ENCODE data around the gene HRH2. TPM values are rescaled to one million over a fixed set of nuclear protein-coding genes. Genes with fewer than 3 reads are reported as not detected.

The HRH2 gene
- total and polyA plus RNA-seq, 8 donors = 0.58 to 44.6 (median 4.6) TPM

- Histone ChIP-seq H3K27me3 (peaks cover 0 to 62% (median 24%) of the 10 kb centered on the region in 3 donors), H3K4me3 (no peak overlapping the region), H3K36me3 (no peaks in the 10 kb centered on the region), H3K9me3 (peaks cover 0 to 5% (median 0%) of the 10 kb centered on the region in 4 donors), H3K27ac (no peak overlapping the region), H3K4me1 (no peaks in the 10 kb centered on the region)
- no peak for DNase-seq
- WGBS, 5 donors = 64 to 80% (median 71%) methylated on average over 3 of the region's 3 CpGs
- intact Hi-C loops (cut with DNase I; ENCODE audit: low total_unique reads) = no loop called here
- TF ChIP-seq CTCF (IDR thresholded peaks at IDR 0.05) = no peak
- TF ChIP-seq POLR2A (IDR thresholded peaks at IDR 0.05) = no peak
- TF ChIP-seq EP300 (IDR thresholded peaks at IDR 0.05) = no peak
- TF ChIP-seq POLR2AphosphoS5 (IDR thresholded peaks at IDR 0.05) = no peak
These were observed 87.3 kb downstream of the HRH2 start for GRCh38 chr5:175745210-175745609.

- no peak overlapping the region for H3K27ac ChIP-seq
- peak in 1 of 2 donors; percentile 11 for DNase-seq
- no peak for TF ChIP-seq EP300 (IDR thresholded peaks at IDR 0.05)
- no peak for TF ChIP-seq POLR2AphosphoS5 (IDR thresholded peaks at IDR 0.05)
- TF ChIP-seq CTCF (IDR thresholded peaks at IDR 0.05) = no peak
- no peak for TF ChIP-seq POLR2A (IDR thresholded peaks at IDR 0.05)
- peaks cover 0 to 5% (median 0%) of the 10 kb centered on the region in 4 donors for H3K9me3 ChIP-seq
- intact Hi-C loops (cut with DNase I; ENCODE audit: low total_unique reads) = no loop called here
- H3K27me3 ChIP-seq = peaks cover 0 to 61% (median 15%) of the 10 kb centered on the region in 3 donors
- H3K4me1 ChIP-seq = no peaks in the 10 kb centered on the region
- no peaks in the 10 kb centered on the region for H3K36me3 ChIP-seq
- no peak overlapping the region for H3K4me3 ChIP-seq
- 27 to 53% (median 34%) methylated on average over 2 of the region's 2 CpGs for WGBS, 5 donors
These were observed 89.0 kb downstream of the HRH2 start for GRCh38 chr5:175746851-175747250.

GRCh38 chr5:175747539-175748060 lies 89.7 kb downstream of the HRH2 start:
- H3K4me1 ChIP-seq = no peaks in the 10 kb centered on the region
- no peak for DNase-seq
- 51 to 67% (median 61%) methylated on average over 3 of the region's 3 CpGs for WGBS, 5 donors
- TF ChIP-seq EP300 (IDR thresholded peaks at IDR 0.05) = no peak
- no peak overlapping the region for H3K27ac ChIP-seq
- intact Hi-C loops (cut with DNase I; ENCODE audit: low total_unique reads) = no loop called here
- peaks cover 0 to 4% (median 0%) of the 10 kb centered on the region in 4 donors for H3K9me3 ChIP-seq
- no peak overlapping the region for H3K4me3 ChIP-seq
- peaks cover 0 to 59% (median 19%) of the 10 kb centered on the region in 3 donors for H3K27me3 ChIP-seq
- no peaks in the 10 kb centered on the region for H3K36me3 ChIP-seq

GRCh38 chr5:175748650-175749049 lies 90.8 kb downstream of the HRH2 start:
- no peak overlapping the region for H3K4me3 ChIP-seq
- 56 to 71% (median 67%) methylated on average over 3 of the region's 3 CpGs for WGBS, 5 donors
- H3K27ac ChIP-seq = no peak overlapping the region
- TF ChIP-seq EP300 (IDR thresholded peaks at IDR 0.05) (no peak), POLR2AphosphoS5 (IDR thresholded peaks at IDR 0.05) (no peak), CTCF (IDR thresholded peaks at IDR 0.05) (no peak), POLR2A (IDR thresholded peaks at IDR 0.05) (no peak)
- no peak for DNase-seq
- no peaks in the 10 kb centered on the region for H3K9me3 ChIP-seq
- H3K27me3 ChIP-seq = peaks cover 0 to 60% (median 19%) of the 10 kb centered on the region in 3 donors
- intact Hi-C loops (cut with DNase I; ENCODE audit: low total_unique reads) = no loop called here
- H3K4me1 ChIP-seq = no peaks in the 10 kb centered on the region
- no peaks in the 10 kb centered on the region for H3K36me3 ChIP-seq

GRCh38 chr5:175749591-175749990 lies 91.7 kb downstream of the HRH2 start:
- intact Hi-C loops (cut with DNase I; ENCODE audit: low total_unique reads) = no loop called here
- Histone ChIP-seq H3K36me3 (no peaks in the 10 kb centered on the region), H3K9me3 (no peaks in the 10 kb centered on the region), H3K4me3 (no peak overlapping the region), H3K27me3 (peaks cover 0 to 68% (median 19%) of the 10 kb centered on the region in 3 donors), H3K27ac (no peak overlapping the region), H3K4me1 (no peaks in the 10 kb centered on the region)
- TF ChIP-seq CTCF (IDR thresholded peaks at IDR 0.05) (no peak), EP300 (IDR thresholded peaks at IDR 0.05) (no peak), POLR2A (IDR thresholded peaks at IDR 0.05) (no peak), POLR2AphosphoS5 (IDR thresholded peaks at IDR 0.05) (no peak)
- no peak for DNase-seq
- 67 to 82% (median 76%) methylated on average over 4 of the region's 4 CpGs for WGBS, 5 donors

All from stomach (tissue), 9 donors.